Lower lobe of right lung (tissue), 2 donors: ENCODE results near the gene LGALS9. TPM values are rescaled to one million over a fixed set of nuclear protein-coding genes. Genes with fewer than 3 reads are reported as not detected.
"Not testable (repeated sequence)": the region's sequence is repeated elsewhere in the genome, so short reads cannot be mapped to it uniquely, and the experiment has no call there.

ENCODE experiments used
- ATAC-seq, 2 donors: fragments of 200-7000 bp; cut with Tn5 transposase; one replicate each; pipeline ENCODE4 v1.9.1; 2020 to 2022; ENCODE audit warnings: mild to moderate bottlenecking in 2 of 2, moderate library complexity in 2 of 2
- DNase-seq: peaks from one replicate; pipeline ENCODE4 v3.0.0-alpha.2; 2020
- H3K27ac ChIP-seq: fragments of 200-600 bp; one replicate; pipeline ENCODE4 v1.8.0; 2022
- H3K27me3 ChIP-seq: fragments of 200-600 bp; one replicate; pipeline ENCODE4 v1.8.0; 2022; ENCODE audit warnings: low read depth
- H3K36me3 ChIP-seq: fragments of 200-600 bp; one replicate; pipeline ENCODE4 v1.8.0; 2022; ENCODE audit warnings: mild to moderate bottlenecking
- H3K4me1 ChIP-seq: fragments of 200-600 bp; one replicate; pipeline ENCODE4 v1.8.0; 2022
- H3K4me3 ChIP-seq: fragments of 200-600 bp; one replicate; pipeline ENCODE4 v1.8.0; 2022; ENCODE audit warnings: mild to moderate bottlenecking
- H3K9me3 ChIP-seq: fragments of 200-600 bp; one replicate; pipeline ENCODE4 v1.8.0; 2022
- CTCF ChIP-seq: fragments of 200-600 bp; IDR thresholded peaks from one replicate; pipeline ENCODE4 v1.8.0; 2022; ENCODE audit warnings: antibody characterized with exemption, mild to moderate bottlenecking
- intact Hi-C: fragments of 100-400 bp; cut with DNase I; formaldehyde crosslinking; loops from one replicate; pipeline ENCODE4 v1.11.0; 2022
- total RNA-seq: library from RNA; stranded (reverse); fragmentation: NEBNext Ultra II Directional; extraction: Animal tissue kit (Norgen Biotek cat#: 25700); gene quantifications from one replicate; pipeline ENCODE4 v1.2.1, GENCODE V29; 2021
- donor health status: DM: no; HTN: yes; CAD: no; lungs with severe emphysema.

The LGALS9 gene
- total RNA-seq, 1 donor from 2014 or later: 349 TPM

- peak overlapping the region; percentile 54 for H3K4me3 ChIP-seq
These were observed 398 bp downstream of the LGALS9 start for GRCh38 chr17:27631411-27631760.

GRCh38 chr17:27631897-27632725 is 1.1 kb downstream of the LGALS9 start:
- H3K27ac ChIP-seq: peak overlapping the region; percentile 70
- intact Hi-C loops: no loop called here
- peaks cover 5% of the 10 kb centered on the region for H3K36me3 ChIP-seq
- no peaks in the 10 kb centered on the region for H3K9me3 ChIP-seq
- no peak for ATAC-seq
- H3K27me3 ChIP-seq: no peaks in the 10 kb centered on the region
- peak overlapping the region; percentile 54 for H3K4me3 ChIP-seq
- no peak for TF ChIP-seq CTCF
- H3K4me1 ChIP-seq: peaks cover 53% of the 10 kb centered on the region
- peak; percentile 36 for DNase-seq

More at GRCh38 chr17:27631411-27631760, 398 bp downstream of the LGALS9 start:
- TF ChIP-seq CTCF: no peak
- Histone ChIP-seq H3K27ac (peak overlapping the region; percentile 70), H3K36me3 (peaks cover 12% of the 10 kb centered on the region), H3K4me1 (peaks cover 53% of the 10 kb centered on the region), H3K27me3 (no peaks in the 10 kb centered on the region), H3K9me3 (no peaks in the 10 kb centered on the region)
- DNase-seq: no peak
- ATAC-seq: peak; percentile 58 to 59
- intact Hi-C loops: no loop called here

GRCh38 chr17:27632766-27633165 is 1.8 kb downstream of the LGALS9 start:
- peak; percentile 82 for DNase-seq
- H3K4me3 ChIP-seq: peak overlapping the region; percentile 54

GRCh38 chr17:27633312-27634025 is 2.5 kb downstream of the LGALS9 start:
- intact Hi-C loops: no loop called here
- H3K4me3 ChIP-seq: peak overlapping the region; percentile 25
- peaks cover 53% of the 10 kb centered on the region for H3K4me1 ChIP-seq
- peak; percentile 46 for DNase-seq
- H3K9me3 ChIP-seq: no peaks in the 10 kb centered on the region
- H3K36me3 ChIP-seq: no peaks in the 10 kb centered on the region
- H3K27me3 ChIP-seq: no peaks in the 10 kb centered on the region
- TF ChIP-seq CTCF: no peak
- ATAC-seq: peak in 1 of 2 donors; percentile 7
- peak overlapping the region; percentile 49 for H3K27ac ChIP-seq

More at GRCh38 chr17:27632766-27633165, 1.8 kb downstream of the LGALS9 start:
- H3K9me3 ChIP-seq, intact Hi-C loops, H3K36me3 ChIP-seq, H3K27me3 ChIP-seq: not testable (repeated sequence)
- H3K27ac ChIP-seq: peak overlapping the region; percentile 70
- peaks cover 53% of the 10 kb centered on the region for H3K4me1 ChIP-seq
- peak; percentile 81 to 88 for ATAC-seq

- DNase-seq: no peak
- H3K9me3 ChIP-seq: no peaks in the 10 kb centered on the region
- H3K27me3 ChIP-seq: no peaks in the 10 kb centered on the region
- peaks cover 53% of the 10 kb centered on the region for H3K4me1 ChIP-seq
- intact Hi-C loops: no loop called here
- no peak for TF ChIP-seq CTCF
- peaks cover 2% of the 10 kb centered on the region for H3K36me3 ChIP-seq
- peak overlapping the region; percentile 49 for H3K27ac ChIP-seq
- no peak for ATAC-seq
- H3K4me3 ChIP-seq: no peak overlapping the region
These were observed 3.0 kb downstream of the LGALS9 start for GRCh38 chr17:27634026-27634335.

- intact Hi-C loops: no loop called here
- Histone ChIP-seq H3K27ac (peak overlapping the region; percentile 24), H3K27me3 (no peaks in the 10 kb centered on the region), H3K4me1 (peaks cover 53% of the 10 kb centered on the region), H3K36me3 (peaks cover 9% of the 10 kb centered on the region), H3K4me3 (no peak overlapping the region), H3K9me3 (no peaks in the 10 kb centered on the region)
- ATAC-seq (no peak), DNase-seq (no peak)
- no peak for TF ChIP-seq CTCF
These were observed 3.8 kb downstream of the LGALS9 start for GRCh38 chr17:27634776-27635175.
